Central memory CD8-positive, alpha-beta T cell (primary cell): ENCODE data around the gene ZKSCAN1.

Source experiments
- ATAC-seq: fragments of 150-1000 bp; cut with Tn5 transposase; replicated peaks from 2 replicates; pipeline ENCODE4 v1.10.0; 2022; ENCODE audit warnings: mild to moderate bottlenecking, moderate FRiP score, moderate number of reproducible peaks; ENCODE audit not compliant: poor library complexity, severe bottlenecking; ENCODE audit errors: extremely low read depth
- DNase-seq, 2 donors: peaks; one replicate each; pipeline ENCODE4 v3.0.0; 2021; ENCODE audit warnings: low spot score in 2 of 2
- H3K27ac Mint-ChIP-seq: one replicate; pipeline ENCODE4 v1.8.0; 2022; ENCODE audit warnings: low read depth, mild to moderate bottlenecking, moderate library complexity, mixed read lengths
- H3K27me3 Mint-ChIP-seq: one replicate; pipeline ENCODE4 v1.8.0; 2022; ENCODE audit warnings: mixed read lengths
- H3K36me3 Mint-ChIP-seq: one replicate; pipeline ENCODE4 v1.8.0; 2022; ENCODE audit warnings: mild to moderate bottlenecking, moderate library complexity, mixed read lengths; ENCODE audit not compliant: insufficient read depth
- H3K4me1 Mint-ChIP-seq: one replicate; pipeline ENCODE4 v1.8.0; 2022; ENCODE audit warnings: mixed read lengths
- H3K4me3 Mint-ChIP-seq: one replicate; pipeline ENCODE4 v1.8.0; 2022; ENCODE audit warnings: mild to moderate bottlenecking, moderate library complexity, mixed read lengths
- H3K9me3 Mint-ChIP-seq: one replicate; pipeline ENCODE4 v1.8.0; 2022; ENCODE audit warnings: mixed read lengths

ZKSCAN1 gene

DNA sequence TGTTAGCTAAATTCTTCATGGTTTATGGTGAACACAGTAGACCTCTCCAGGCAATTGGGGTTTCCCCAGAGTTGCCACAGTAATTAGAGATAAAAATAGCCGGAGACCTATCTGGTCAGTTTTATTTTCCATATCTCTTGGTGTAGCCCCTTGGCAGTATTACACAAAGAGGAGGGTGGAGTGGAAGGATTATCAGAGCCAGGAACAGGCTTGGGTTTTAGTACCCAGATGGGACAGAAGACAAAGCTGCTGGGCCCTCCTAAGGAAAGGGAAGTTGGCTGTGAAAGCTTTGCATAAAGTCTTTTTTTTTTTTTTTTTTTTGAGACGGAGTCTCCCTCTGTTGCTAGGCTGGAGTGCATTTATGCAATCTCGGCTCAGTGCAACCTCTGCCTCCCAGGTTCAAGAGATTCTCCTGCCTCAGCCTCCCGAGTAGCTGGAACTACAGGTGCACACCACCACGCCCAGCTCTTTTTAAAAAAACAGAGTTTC lies 43.9 kb downstream of the ZKSCAN1 start:
- Mint-ChIP-seq H3K9me3 (no peaks in the 10 kb centered on the region), H3K4me3 (no peak overlapping the region), H3K36me3 (peaks cover 13% of the 10 kb centered on the region), H3K27me3 (no peaks in the 10 kb centered on the region), H3K4me1 (no peaks in the 10 kb centered on the region), H3K27ac (no peak overlapping the region)
- ATAC-seq (no peak), DNase-seq (no peak)

DNA sequence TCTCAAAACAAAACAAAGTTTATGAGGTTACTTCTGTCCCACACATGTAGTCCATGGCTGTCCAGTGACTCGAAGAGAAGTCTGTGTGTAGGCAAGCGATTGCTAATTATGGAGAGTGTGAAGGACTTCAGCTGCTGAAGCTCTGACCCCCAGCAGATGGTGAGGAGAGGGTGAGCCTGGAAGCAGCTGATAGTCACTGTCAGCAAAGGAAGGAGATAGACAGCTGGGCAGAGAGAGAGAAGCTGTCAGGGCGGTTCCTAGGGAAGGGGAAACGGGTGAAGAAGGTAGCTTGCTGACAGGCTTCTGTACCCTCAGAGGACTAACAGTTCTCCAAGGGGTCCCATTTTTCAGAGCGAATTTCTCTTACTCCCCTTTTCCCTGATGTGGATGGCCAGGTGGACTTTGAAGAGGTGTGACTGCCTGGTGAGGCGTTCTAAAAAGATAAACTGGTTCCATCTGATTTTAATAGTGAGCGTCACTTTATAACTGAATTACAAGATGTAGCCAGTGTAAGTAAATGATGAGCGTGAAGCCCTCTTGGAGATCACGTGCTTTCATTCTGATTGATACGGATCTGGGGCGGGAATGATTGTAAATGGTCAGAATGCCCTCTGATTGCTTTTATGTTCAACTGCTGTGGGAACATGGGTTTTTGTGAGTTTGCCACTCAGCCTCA lies 46.3 kb downstream of the ZKSCAN1 start:
- H3K36me3 Mint-ChIP-seq = peaks cover 11% of the 10 kb centered on the region
- no peak overlapping the region for H3K4me3 Mint-ChIP-seq
- ATAC-seq (no peak), DNase-seq (no peak)
- peak overlapping the region; percentile 32 for H3K27ac Mint-ChIP-seq
- no peaks in the 10 kb centered on the region for H3K4me1 Mint-ChIP-seq
- H3K27me3 Mint-ChIP-seq = no peaks in the 10 kb centered on the region
- no peaks in the 10 kb centered on the region for H3K9me3 Mint-ChIP-seq

DNA sequence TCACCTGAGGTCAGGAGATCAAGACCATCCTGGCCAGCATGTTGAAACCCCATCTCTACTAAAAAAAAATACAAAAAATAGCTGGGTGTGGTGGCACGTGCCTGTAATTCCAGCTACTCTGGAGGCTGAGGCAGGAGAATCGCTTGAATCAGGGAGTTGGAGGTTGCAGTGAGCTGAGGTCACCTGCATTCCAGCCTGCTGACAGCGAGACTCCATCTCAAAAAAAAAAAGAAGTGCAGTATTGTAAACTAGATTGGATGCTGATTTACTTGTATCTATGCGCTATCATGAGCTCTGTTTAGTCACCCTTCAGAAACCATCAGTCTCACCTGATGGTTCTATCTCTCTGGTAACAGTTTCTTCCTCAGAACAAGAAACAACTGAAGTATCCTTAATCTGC lies 48.0 kb downstream of the ZKSCAN1 start:
- ATAC-seq (no peak), DNase-seq (no peak)
- no peaks in the 10 kb centered on the region for H3K9me3 Mint-ChIP-seq
- no peaks in the 10 kb centered on the region for H3K4me1 Mint-ChIP-seq
- no peak overlapping the region for H3K27ac Mint-ChIP-seq
- peaks cover 8% of the 10 kb centered on the region for H3K36me3 Mint-ChIP-seq
- H3K27me3 Mint-ChIP-seq = no peaks in the 10 kb centered on the region
- H3K4me3 Mint-ChIP-seq = no peak overlapping the region

DNA sequence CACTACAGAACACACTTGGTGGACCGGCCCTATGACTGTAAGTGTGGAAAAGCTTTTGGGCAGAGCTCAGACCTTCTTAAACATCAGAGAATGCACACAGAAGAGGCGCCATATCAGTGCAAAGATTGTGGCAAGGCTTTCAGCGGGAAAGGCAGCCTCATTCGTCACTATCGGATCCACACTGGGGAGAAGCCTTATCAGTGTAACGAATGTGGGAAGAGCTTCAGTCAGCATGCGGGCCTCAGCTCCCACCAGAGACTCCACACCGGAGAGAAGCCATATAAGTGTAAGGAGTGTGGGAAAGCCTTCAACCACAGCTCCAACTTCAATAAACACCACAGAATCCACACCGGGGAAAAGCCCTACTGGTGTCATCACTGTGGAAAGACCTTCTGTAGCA lies 48.8 kb downstream of the ZKSCAN1 start:
- H3K27me3 Mint-ChIP-seq = no peaks in the 10 kb centered on the region
- ATAC-seq = no peak
- H3K36me3 Mint-ChIP-seq = peaks cover 8% of the 10 kb centered on the region
- DNase-seq = no peak
- H3K4me1 Mint-ChIP-seq = no peaks in the 10 kb centered on the region
- no peaks in the 10 kb centered on the region for H3K9me3 Mint-ChIP-seq
- no peak overlapping the region for H3K27ac Mint-ChIP-seq
- H3K4me3 Mint-ChIP-seq = no peak overlapping the region

DNA sequence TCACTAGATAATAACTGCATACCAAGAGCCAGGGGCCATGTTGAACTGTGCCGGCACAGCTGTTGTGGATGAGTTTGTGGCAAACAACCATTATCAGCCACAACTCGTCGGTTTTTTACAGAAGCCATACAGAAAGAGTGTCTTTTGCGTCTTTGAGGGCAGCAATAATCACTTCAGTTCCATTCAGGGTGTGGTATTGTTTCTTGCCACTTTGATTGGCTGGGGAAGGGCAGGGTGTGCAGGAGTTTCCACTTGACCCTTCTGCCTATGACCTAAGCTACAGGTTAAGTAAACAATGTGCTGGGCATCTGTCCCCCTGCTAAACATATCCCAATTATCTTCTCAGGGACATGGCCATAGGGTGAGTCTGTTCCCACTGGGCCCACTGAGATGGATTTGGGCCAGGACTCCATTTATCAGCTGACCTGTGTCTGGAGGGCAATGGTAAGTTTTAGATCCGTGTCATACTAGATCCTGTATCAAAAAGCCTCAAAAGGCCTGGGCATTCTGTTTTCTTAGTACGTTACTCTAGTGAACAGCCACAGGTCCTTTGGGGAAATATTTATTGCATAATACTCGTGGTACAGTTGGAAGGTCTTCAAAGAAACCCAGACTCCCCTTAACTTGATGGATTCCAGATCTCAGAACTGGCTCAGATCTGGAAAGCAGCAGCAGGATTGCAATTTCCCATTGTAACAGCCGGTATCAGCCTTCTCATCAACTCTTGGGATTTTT lies 50.2 kb downstream of the ZKSCAN1 start:
- H3K4me1 Mint-ChIP-seq = no peaks in the 10 kb centered on the region

DNA sequence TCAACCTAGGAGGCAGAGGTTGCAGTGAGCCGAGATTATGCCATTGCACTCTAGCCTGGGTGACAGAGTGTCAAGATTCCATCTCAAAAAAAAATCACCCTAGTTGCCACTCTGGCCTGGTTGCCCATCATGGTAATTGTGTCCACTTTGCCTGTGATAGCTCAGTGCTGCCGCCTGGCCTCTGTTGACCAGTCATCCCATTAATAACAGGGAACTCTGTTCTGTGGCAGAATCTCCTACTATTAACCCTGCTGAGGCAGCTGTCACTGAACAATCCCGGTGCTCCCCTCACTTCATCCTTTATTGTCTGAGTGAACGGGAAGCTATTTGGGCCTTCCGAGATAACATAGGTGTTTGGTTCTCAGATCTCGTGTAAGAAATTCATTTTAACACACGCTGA lies 51.6 kb downstream of the ZKSCAN1 start:
- no peak for ATAC-seq
- no peak for DNase-seq
- Mint-ChIP-seq H3K27me3 (no peaks in the 10 kb centered on the region), H3K4me1 (no peaks in the 10 kb centered on the region), H3K9me3 (peaks cover 9% of the 10 kb centered on the region), H3K36me3 (peaks cover 13% of the 10 kb centered on the region), H3K4me3 (no peak overlapping the region), H3K27ac (no peak overlapping the region)

More for the DNA sequence above, 50.2 kb downstream of the ZKSCAN1 start:
- no peak for ATAC-seq
- Mint-ChIP-seq H3K9me3 (no peaks in the 10 kb centered on the region), H3K4me3 (no peak overlapping the region), H3K36me3 (peaks cover 8% of the 10 kb centered on the region), H3K27ac (no peak overlapping the region), H3K27me3 (no peaks in the 10 kb centered on the region)
- no peak for DNase-seq

DNA sequence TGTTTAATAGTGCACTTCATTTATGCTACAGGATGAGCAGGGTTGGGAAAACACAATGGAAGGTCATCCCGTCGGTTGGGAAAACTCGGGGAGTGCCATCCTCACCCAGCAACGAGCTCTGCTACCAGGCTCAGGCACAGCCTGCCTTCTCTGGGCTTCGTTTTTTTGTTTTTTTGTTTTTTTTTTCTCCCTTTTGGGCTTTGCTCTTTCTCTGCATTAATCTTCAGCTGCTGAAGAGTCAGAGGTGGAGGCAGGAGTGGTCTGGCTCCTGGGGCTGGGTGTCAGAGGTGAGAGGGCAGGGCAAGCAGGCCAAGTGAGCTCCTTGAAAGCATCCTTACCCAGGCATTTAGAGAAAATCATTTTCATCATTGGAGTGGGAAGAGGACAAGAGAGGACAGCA lies 54.6 kb downstream of the ZKSCAN1 start:
- peaks cover 35% of the 10 kb centered on the region for H3K36me3 Mint-ChIP-seq
- H3K27me3 Mint-ChIP-seq = no peaks in the 10 kb centered on the region
- no peaks in the 10 kb centered on the region for H3K4me1 Mint-ChIP-seq
- H3K4me3 Mint-ChIP-seq = no peak overlapping the region
- no peak overlapping the region for H3K27ac Mint-ChIP-seq
- ATAC-seq (no peak), DNase-seq (no peak)
- H3K9me3 Mint-ChIP-seq = peaks cover 16% of the 10 kb centered on the region

DNA sequence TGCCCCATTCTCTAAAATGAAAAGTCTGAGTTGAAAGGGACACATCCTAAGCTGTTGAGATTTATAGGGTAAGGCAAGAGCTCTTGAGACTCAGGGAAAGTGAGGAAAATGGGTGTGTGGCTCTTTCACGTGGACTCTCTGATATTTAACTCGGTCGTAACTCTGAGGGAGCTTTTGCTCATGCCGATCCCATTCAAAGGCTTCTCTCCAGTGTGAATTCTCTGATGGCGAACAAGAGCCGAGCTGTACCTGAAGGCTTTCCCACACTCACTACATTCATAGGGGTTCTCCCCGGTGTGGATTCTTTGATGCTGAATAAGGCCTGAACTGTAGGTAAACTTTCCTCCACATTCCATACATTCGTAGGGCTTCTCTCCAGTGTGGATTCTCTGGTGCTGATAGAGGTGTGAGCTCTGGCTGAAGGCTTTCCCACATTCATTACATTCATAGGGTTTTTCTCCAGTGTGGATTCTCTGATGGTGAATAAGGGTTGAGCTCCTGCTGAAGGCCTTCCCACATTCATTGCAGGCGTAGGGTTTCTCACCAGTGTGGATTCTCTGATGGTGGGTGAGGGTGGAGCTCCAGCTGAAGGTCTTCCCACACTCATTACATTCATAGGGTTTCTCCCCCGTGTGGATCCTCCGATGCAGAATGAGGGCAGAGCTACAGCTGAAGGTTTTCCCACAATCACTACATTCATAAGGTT lies 55.8 kb downstream of the ZKSCAN1 start:
- Mint-ChIP-seq H3K9me3 (peaks cover 16% of the 10 kb centered on the region), H3K27ac (no peak overlapping the region), H3K4me3 (no peak overlapping the region), H3K4me1 (peaks cover 7% of the 10 kb centered on the region), H3K27me3 (no peaks in the 10 kb centered on the region), H3K36me3 (peaks cover 46% of the 10 kb centered on the region)
- no peak for DNase-seq
- no peak for ATAC-seq

DNA sequence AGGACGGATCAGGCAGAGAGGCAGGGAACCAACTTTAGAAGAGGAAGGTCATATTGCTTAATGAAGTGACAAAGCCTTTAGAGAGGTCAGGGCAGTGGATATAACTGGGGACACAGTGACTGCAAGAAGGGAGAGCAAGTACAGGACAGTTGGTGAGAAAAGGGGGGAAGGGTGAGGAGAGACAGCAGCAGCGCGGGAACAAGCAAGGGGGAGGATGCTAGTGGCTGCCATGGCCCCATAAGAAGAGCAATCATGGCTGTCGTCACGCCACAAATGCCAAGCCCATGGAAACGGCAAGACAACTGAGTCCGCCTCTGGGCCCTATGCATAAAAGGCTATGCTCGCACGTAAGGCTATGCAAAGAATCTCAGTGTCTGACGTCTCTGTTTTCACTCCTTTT lies 57.1 kb downstream of the ZKSCAN1 start:
- Mint-ChIP-seq H3K9me3 (peaks cover 16% of the 10 kb centered on the region), H3K27me3 (no peaks in the 10 kb centered on the region)

DNA sequence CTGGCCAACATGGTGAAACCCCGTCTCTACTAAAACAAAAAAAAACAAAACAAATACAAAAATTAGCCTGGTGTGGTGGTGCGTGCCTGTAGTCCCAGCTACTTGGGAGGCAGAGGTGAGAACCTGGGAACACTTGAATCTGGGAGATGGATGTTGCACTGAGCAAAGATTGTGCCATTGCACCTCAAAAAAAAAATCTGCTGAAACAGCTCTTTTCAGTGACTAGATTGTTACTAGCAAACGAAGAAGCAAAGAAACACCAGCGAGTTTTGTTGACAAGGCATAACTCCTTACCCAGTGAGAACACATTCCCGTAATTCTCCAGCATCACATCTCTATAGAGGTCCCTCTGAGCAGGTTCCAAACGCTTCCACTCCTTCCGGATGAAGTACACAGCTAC lies 59.4 kb downstream of the ZKSCAN1 start:
- DNase-seq (no peak), ATAC-seq (no peak)
- H3K4me3 Mint-ChIP-seq = no peak overlapping the region
- peaks cover 16% of the 10 kb centered on the region for H3K9me3 Mint-ChIP-seq
- H3K27me3 Mint-ChIP-seq = no peaks in the 10 kb centered on the region
- H3K4me1 Mint-ChIP-seq = peaks cover 13% of the 10 kb centered on the region
- peaks cover 68% of the 10 kb centered on the region for H3K36me3 Mint-ChIP-seq
- no peak overlapping the region for H3K27ac Mint-ChIP-seq

More for the DNA sequence above, 57.1 kb downstream of the ZKSCAN1 start:
- Mint-ChIP-seq H3K4me1 (peaks cover 7% of the 10 kb centered on the region), H3K36me3 (peaks cover 56% of the 10 kb centered on the region), H3K27ac (no peak overlapping the region), H3K4me3 (no peak overlapping the region)
- DNase-seq (no peak), ATAC-seq (no peak)

DNA sequence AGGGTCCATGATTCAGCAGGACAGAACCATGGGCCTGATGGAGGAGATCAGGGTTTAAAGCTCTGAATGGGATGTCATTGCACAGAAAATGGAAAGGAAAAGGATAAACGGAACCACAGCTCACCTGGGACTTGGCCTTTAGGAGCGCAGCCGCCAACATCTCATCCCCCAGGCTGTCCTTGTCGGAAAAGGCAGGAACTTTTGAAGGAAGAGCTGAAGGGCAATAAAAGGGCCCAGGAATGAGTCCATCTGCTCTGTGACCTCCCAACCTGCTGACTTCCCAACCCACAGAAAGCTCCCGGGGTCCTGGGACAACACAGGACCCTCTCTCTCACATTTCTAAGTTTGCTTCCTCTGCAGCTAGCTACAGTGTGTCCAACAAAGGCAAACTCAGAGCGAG lies 60.0 kb downstream of the ZKSCAN1 start:
- no peak overlapping the region for H3K4me3 Mint-ChIP-seq
- DNase-seq (no peak), ATAC-seq (no peak)
- H3K4me1 Mint-ChIP-seq = peaks cover 18% of the 10 kb centered on the region
- no peak overlapping the region for H3K27ac Mint-ChIP-seq
- H3K36me3 Mint-ChIP-seq = peaks cover 66% of the 10 kb centered on the region
- H3K9me3 Mint-ChIP-seq = peaks cover 16% of the 10 kb centered on the region
- H3K27me3 Mint-ChIP-seq = no peaks in the 10 kb centered on the region

DNA sequence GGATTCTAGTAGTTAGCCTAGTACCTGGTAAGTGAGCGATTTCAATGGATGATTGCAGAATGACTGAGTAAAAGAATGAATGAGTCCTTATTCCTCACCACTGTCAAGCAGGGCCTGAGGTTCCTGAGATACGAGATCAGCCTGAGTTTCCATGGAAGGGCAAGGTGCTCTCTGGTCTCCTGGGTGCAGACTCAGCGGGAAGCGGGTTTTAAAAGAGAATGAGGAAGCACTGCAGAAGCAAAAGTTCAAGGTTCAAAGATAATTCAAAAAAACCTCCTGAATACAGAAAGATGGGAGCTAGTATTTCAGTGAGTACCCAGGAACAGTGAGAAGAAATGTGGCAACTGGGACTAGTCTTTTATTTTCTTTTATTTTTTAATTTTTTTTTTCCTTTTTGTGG lies 61.8 kb downstream of the ZKSCAN1 start:
- Mint-ChIP-seq H3K27ac (no peak overlapping the region), H3K27me3 (no peaks in the 10 kb centered on the region), H3K4me3 (no peak overlapping the region), H3K36me3 (peaks cover 57% of the 10 kb centered on the region), H3K4me1 (peaks cover 31% of the 10 kb centered on the region), H3K9me3 (peaks cover 4% of the 10 kb centered on the region)
- DNase-seq = no peak
- ATAC-seq = no peak
